ENCODE measurements around the gene PHLPP1. TPM values are rescaled to one million over a fixed set of nuclear protein-coding genes. Genes with fewer than 3 reads are reported as not detected.

Gene PHLPP1
- total and polyA plus RNA-seq, 2 experiments from 2014 or later, result 15.7 to 73.6 TPM

- Histone ChIP-seq H3K9me2 (ENCODE audit: insufficient read depth) (no peaks in the 10 kb centered on the region), H3F3A (replicated peaks; ENCODE audit: low read depth) (no peaks in the 10 kb centered on the region), H3K79me2 (replicated peaks; ENCODE audit: insufficient read depth) (peaks cover 94% of the 10 kb centered on the region), H3K27me3 (ENCODE audit: insufficient read depth) (no peaks in the 10 kb centered on the region), H4K20me1 (replicated peaks; ENCODE audit: insufficient read depth) (no peaks in the 10 kb centered on the region; the same call in 1 of the 2 replicates), H3K4me2 (no peak overlapping the region), H3K36me3 (ENCODE audit: insufficient read depth) (no peaks in the 10 kb centered on the region), H2AFZ (no peak overlapping the region), H3K27ac (ENCODE audit: low read depth) (no peak overlapping the region), H3K4me3 (no peak overlapping the region), H3K4me1 (ENCODE audit: insufficient read depth) (peaks cover 51% of the 10 kb centered on the region)
- peaks cover 6% of the 10 kb centered on the region for H3K27me3 Mint-ChIP-seq (ENCODE audit: insufficient read depth, low read depth, poor library complexity)
- peaks cover 5% of the 10 kb centered on the region; the same call in 2 of the 3 replicates for H3K36me3 Mint-ChIP-seq (ENCODE audit: low read depth)
- H3K9me3 Mint-ChIP-seq, result no peaks in the 10 kb centered on the region
- DNase-seq (ENCODE audit: low spot score), result no peak
- TF ChIP-seq ZNF462 (CRISPR knock-in tag; IDR thresholded peaks at IDR 0.05), result no peak
- H3K4me1 Mint-ChIP-seq, result peaks cover 63% of the 10 kb centered on the region
- no peak overlapping the region for H3K4me3 Mint-ChIP-seq
- ATAC-seq, result no peak
- H3K27ac Mint-ChIP-seq, result no peak overlapping the region
Measured at GRCh38 chr18:62807396-62807795, 92.1 kb downstream of the PHLPP1 start.

DNA sequence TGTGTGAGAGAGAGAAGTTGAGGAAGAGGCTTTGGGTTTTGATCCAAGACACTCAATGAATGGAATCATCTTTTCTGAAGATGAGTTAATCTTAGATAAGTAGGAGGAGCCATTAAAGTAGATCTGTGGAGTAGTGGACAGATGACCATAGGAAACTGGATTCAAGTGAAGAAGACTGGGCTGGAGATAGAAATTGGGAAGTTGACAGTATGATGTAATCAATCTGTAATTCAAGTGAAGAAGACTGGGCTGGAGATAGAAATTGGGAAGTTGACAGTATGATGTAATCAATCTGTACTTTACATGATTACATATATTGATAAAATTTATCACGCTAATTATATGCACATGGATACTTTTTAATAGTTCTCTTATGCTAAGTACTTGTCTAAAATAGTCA lies 92.8 kb downstream of the PHLPP1 start:
- H3K4me2 ChIP-seq, result no peak overlapping the region
- peaks cover 94% of the 10 kb centered on the region for H3K79me2 ChIP-seq (replicated peaks; ENCODE audit: insufficient read depth)
- no peak overlapping the region for H3K4me3 ChIP-seq
- peaks cover 49% of the 10 kb centered on the region for H3K4me1 ChIP-seq (ENCODE audit: insufficient read depth)
- no peaks in the 10 kb centered on the region for H3F3A ChIP-seq (replicated peaks; ENCODE audit: low read depth)
- Mint-ChIP-seq H3K9me3 (no peaks in the 10 kb centered on the region), H3K27ac (peak overlapping the region; percentile 82), H3K36me3 (ENCODE audit: low read depth) (peaks cover 5% of the 10 kb centered on the region; the same call in 2 of the 3 replicates), H3K4me3 (no peak overlapping the region), H3K27me3 (ENCODE audit: insufficient read depth, low read depth, poor library complexity) (peaks cover 6% of the 10 kb centered on the region), H3K4me1 (peaks cover 65% of the 10 kb centered on the region)
- ATAC-seq (no peak), DNase-seq (ENCODE audit: low spot score) (no peak)
- H2AFZ ChIP-seq, result no peak overlapping the region
- H4K20me1 ChIP-seq (replicated peaks; ENCODE audit: insufficient read depth), result no peaks in the 10 kb centered on the region; the same call in 1 of the 2 replicates
- H3K27ac ChIP-seq (ENCODE audit: low read depth), result peak overlapping the region; percentile 40; the same call in 1 of the 2 replicates
- no peaks in the 10 kb centered on the region for H3K27me3 ChIP-seq (ENCODE audit: insufficient read depth)
- H3K9me2 ChIP-seq (ENCODE audit: insufficient read depth), result no peaks in the 10 kb centered on the region
- H3K36me3 ChIP-seq (ENCODE audit: insufficient read depth), result no peaks in the 10 kb centered on the region
- TF ChIP-seq ZNF462 (CRISPR knock-in tag; IDR thresholded peaks at IDR 0.05) (no peak), JUNB (IDR thresholded peaks at IDR 0.05; ENCODE audit: unreplicated experiment) (no peak), ZNF331 (CRISPR knock-in tag; IDR thresholded peaks at IDR 0.05; ENCODE audit: low read depth) (no peak), POLR2AphosphoS5 (IDR thresholded peaks at IDR 0.05; ENCODE audit: low read depth) (no peak)
